ENCODE measurements around the gene PHLDA2. TPM values are rescaled to one million over a fixed set of nuclear protein-coding genes. Genes with fewer than 3 reads are reported as not detected.

PHLDA2 gene
- total RNA-seq, 1 experiment from 2014 or later: 101 TPM

- intact Hi-C loops (cut with micrococcal nuclease): no loop called here
- POLR2A ChIA-PET (ENCODE audit: unreplicated experiment): no interaction called here
These were observed 12.2 kb downstream of the PHLDA2 start for GRCh38 chr11:2916892-2917645.

DNA sequence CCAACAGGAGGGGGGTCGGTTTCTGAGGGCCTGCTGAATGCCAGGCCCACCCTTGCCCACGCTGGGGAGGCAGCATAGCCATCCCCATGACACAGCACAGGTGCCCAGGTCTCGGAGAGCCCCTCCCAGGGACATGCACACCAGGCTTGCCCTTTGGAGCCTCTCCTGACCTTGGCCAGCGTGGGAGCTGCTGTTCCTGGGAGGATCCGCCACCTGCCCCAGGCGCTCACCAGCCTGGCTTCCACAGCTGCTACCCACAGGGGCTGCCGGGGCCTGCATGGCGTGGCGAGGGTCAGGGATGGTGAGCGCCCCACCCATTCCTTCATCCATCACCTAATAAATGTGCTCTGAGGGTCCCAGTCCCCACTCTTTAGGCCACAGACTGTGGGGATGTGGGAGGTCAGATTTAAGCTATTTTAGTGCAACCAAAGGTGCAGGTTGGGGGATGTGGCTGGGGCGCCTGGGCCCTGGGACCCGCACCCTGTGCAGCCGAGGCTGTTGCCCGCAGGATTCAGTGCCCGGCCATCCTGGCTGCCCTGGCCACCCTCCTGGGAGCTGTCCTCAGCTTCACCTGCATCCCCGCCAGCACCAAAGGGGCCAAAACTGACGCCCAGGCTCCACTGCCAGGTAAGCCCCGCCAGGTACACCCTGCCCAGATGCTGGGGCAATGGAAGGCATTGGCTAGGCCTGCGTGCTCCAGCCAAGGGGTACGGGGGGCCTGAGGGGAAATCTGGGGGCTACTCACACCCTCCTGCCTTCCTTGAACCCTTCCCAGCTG, 12.9 kb downstream of the PHLDA2 start:
- no peak overlapping the region for H2AFZ ChIP-seq (ENCODE audit: low read length)
- no peaks in the 10 kb centered on the region for H3F3A ChIP-seq (ENCODE audit: low read length, unreplicated experiment)
- H3K4me3 ChIP-seq (ENCODE audit: low read length): no peak overlapping the region
- intact Hi-C loops (cut with micrococcal nuclease): no loop called here
- TF ChIP-seq EZH2 (IDR thresholded peaks at IDR 0.05; ENCODE audit: low read length, unreplicated experiment) (no peak), EZH2phosphoT487 (IDR thresholded peaks at IDR 0.05; ENCODE audit: borderline replicate concordance, low read length) (no peak)
- TF ChIP-seq, protein P1, sequence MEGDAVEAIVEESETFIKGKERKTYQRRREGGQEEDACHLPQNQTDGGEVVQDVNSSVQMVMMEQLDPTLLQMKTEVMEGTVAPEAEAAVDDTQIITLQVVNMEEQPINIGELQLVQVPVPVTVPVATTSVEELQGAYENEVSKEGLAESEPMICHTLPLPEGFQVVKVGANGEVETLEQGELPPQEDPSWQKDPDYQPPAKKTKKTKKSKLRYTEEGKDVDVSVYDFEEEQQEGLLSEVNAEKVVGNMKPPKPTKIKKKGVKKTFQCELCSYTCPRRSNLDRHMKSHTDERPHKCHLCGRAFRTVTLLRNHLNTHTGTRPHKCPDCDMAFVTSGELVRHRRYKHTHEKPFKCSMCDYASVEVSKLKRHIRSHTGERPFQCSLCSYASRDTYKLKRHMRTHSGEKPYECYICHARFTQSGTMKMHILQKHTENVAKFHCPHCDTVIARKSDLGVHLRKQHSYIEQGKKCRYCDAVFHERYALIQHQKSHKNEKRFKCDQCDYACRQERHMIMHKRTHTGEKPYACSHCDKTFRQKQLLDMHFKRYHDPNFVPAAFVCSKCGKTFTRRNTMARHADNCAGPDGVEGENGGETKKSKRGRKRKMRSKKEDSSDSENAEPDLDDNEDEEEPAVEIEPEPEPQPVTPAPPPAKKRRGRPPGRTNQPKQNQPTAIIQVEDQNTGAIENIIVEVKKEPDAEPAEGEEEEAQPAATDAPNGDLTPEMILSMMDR (conservative IDR thresholded peaks at IDR 0.05; ENCODE audit: low read depth, low read length): no peak
- BruUV-seq (replicated peaks): no TSS peak
- H4K20me1 ChIP-seq (ENCODE audit: low read length): no peaks in the 10 kb centered on the region
- ATAC-seq (no peak), DNase-seq (no peak)
- H3K27ac ChIP-seq (ENCODE audit: low read length): no peak overlapping the region
- H3K9me3 ChIP-seq (ENCODE audit: low read length): no peaks in the 10 kb centered on the region
- H3K4me2 ChIP-seq (ENCODE audit: low read length): no peak overlapping the region
- CTCF ChIA-PET: no interaction called here
- no peaks in the 10 kb centered on the region for H3K27me3 ChIP-seq (ENCODE audit: low read length)
- H3K36me3 ChIP-seq (ENCODE audit: low read depth, low read length): no peaks in the 10 kb centered on the region
- POLR2A ChIA-PET (ENCODE audit: unreplicated experiment): no interaction called here
- no peaks in the 10 kb centered on the region for H3K9me2 ChIP-seq (replicated peaks; ENCODE audit: low read length)
- no peaks in the 10 kb centered on the region for H3K79me2 ChIP-seq (ENCODE audit: low read length)
- peaks cover 26% of the 10 kb centered on the region for H3K4me1 ChIP-seq (ENCODE audit: insufficient read depth, low read length)
- no peak overlapping the region for H3K9ac ChIP-seq (ENCODE audit: low read length)

More at GRCh38 chr11:2916892-2917645, 12.2 kb downstream of the PHLDA2 start:
- no peaks in the 10 kb centered on the region for H3F3A ChIP-seq (ENCODE audit: low read length, unreplicated experiment)
- no peak overlapping the region for H3K9ac ChIP-seq (ENCODE audit: low read length)
- no peaks in the 10 kb centered on the region for H4K20me1 ChIP-seq (ENCODE audit: low read length)
- no TSS peak for BruUV-seq (replicated peaks)
- no peak overlapping the region for H3K4me2 ChIP-seq (ENCODE audit: low read length)
- H3K9me3 ChIP-seq (ENCODE audit: low read length): no peaks in the 10 kb centered on the region
- no peaks in the 10 kb centered on the region for H3K79me2 ChIP-seq (ENCODE audit: low read length)
- peaks cover 18% of the 10 kb centered on the region for H3K4me1 ChIP-seq (ENCODE audit: insufficient read depth, low read length)
- no peaks in the 10 kb centered on the region for H3K36me3 ChIP-seq (ENCODE audit: low read depth, low read length)
- H2AFZ ChIP-seq (ENCODE audit: low read length): no peak overlapping the region
- ATAC-seq (no peak), DNase-seq (no peak)
- H3K9me2 ChIP-seq (replicated peaks; ENCODE audit: low read length): no peaks in the 10 kb centered on the region
- H3K27me3 ChIP-seq (ENCODE audit: low read length): no peaks in the 10 kb centered on the region
- no peak overlapping the region for H3K27ac ChIP-seq (ENCODE audit: low read length)
- H3K4me3 ChIP-seq (ENCODE audit: low read length): no peak overlapping the region
- TF ChIP-seq, protein P1 (conservative IDR thresholded peaks at IDR 0.05; ENCODE audit: low read depth, low read length): no peak
- TF ChIP-seq EZH2phosphoT487 (IDR thresholded peaks at IDR 0.05; ENCODE audit: borderline replicate concordance, low read length): no peak
- CTCF ChIA-PET: no interaction called here

DNA sequence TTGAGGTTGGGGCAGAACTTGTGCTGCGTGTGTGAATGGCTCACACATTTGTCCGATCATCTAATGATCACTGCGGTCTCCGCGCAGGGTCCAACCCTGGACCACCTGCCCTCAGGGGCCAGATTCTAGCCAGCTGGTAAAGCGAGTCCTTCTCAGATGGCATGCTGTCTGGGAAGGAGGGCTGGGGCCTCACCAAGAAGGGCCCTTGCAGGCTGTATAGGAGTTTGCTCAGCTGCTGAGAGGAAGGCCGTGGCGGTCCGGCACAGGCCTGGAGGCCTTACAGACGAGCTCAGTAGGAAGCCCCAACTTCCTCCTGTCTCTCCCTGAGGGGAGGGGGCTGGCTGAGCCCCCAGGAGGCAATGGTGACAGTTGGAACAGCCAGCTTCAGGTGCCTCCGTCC, 13.7 kb downstream of the PHLDA2 start:
- CTCF ChIA-PET: no interaction called here
- TF ChIP-seq EZH2 (IDR thresholded peaks at IDR 0.05; ENCODE audit: low read length, unreplicated experiment): no peak
- TF ChIP-seq EZH2phosphoT487 (IDR thresholded peaks at IDR 0.05; ENCODE audit: borderline replicate concordance, low read length): no peak
- TF ChIP-seq, protein P1 (conservative IDR thresholded peaks at IDR 0.05; ENCODE audit: low read depth, low read length): no peak
- intact Hi-C loops (cut with micrococcal nuclease): no loop called here
- no peaks in the 10 kb centered on the region for H3K9me3 ChIP-seq (ENCODE audit: low read length)
- no TSS peak for BruUV-seq (replicated peaks)
- H3K9ac ChIP-seq (ENCODE audit: low read length): no peak overlapping the region
- H3K27ac ChIP-seq (ENCODE audit: low read length): no peak overlapping the region
- no peak overlapping the region for H2AFZ ChIP-seq (ENCODE audit: low read length)
- POLR2A ChIA-PET (ENCODE audit: unreplicated experiment): no interaction called here
- no peaks in the 10 kb centered on the region for H3K27me3 ChIP-seq (ENCODE audit: low read length)
- no peaks in the 10 kb centered on the region for H4K20me1 ChIP-seq (ENCODE audit: low read length)
- H3K36me3 ChIP-seq (ENCODE audit: low read depth, low read length): no peaks in the 10 kb centered on the region
- no peak overlapping the region for H3K4me3 ChIP-seq (ENCODE audit: low read length)
- ATAC-seq (no peak), DNase-seq (no peak)
- H3K79me2 ChIP-seq (ENCODE audit: low read length): no peaks in the 10 kb centered on the region
- peaks cover 27% of the 10 kb centered on the region for H3K4me1 ChIP-seq (ENCODE audit: insufficient read depth, low read length)
- no peaks in the 10 kb centered on the region for H3K9me2 ChIP-seq (replicated peaks; ENCODE audit: low read length)
- no peak overlapping the region for H3K4me2 ChIP-seq (ENCODE audit: low read length)
- no peaks in the 10 kb centered on the region for H3F3A ChIP-seq (ENCODE audit: low read length, unreplicated experiment)
